NCI-H1694 (cell line): ENCODE results near the gene KMT2B.
A peak's percentile ranks its signal among the peaks of the same experiment; 100 is the strongest.
"Not testable (repeated sequence)": the region's sequence is repeated elsewhere in the genome, so short reads cannot be mapped to it uniquely, and the experiment has no call there.

Source experiments
- DNase-seq: peaks from one replicate; lab custom pipeline; 2025; lab: John Stamatoyannopoulos, UW

The KMT2B gene

GRCh38 chr19:35717665-35718344 lies at the start of gene KMT2B:
TSS of gene KMT2B (plus strand) at chr19:35718003. CDS start at chr19:35718019, 16 bp downstream.
- no peak for DNase-seq

- DNase-seq: no peak
These were observed 48.2 kb upstream of the KMT2B start for GRCh38 chr19:35669566-35669965.

GRCh38 chr19:35669974-35670373 lies 47.8 kb upstream of the KMT2B start:
- DNase-seq: no peak

- no peak for DNase-seq
These were observed 47.1 kb upstream of the KMT2B start for GRCh38 chr19:35670686-35671085.

GRCh38 chr19:35671818-35672217 lies 46.0 kb upstream of the KMT2B start:
- DNase-seq: no peak

GRCh38 chr19:35673121-35673804 lies 44.5 kb upstream of the KMT2B start:
- DNase-seq: no peak

GRCh38 chr19:35675589-35676140 lies 42.1 kb upstream of the KMT2B start:
- no peak for DNase-seq

GRCh38 chr19:35689836-35690235 lies 28.0 kb upstream of the KMT2B start:
- DNase-seq: no peak

GRCh38 chr19:35691106-35691505 lies 26.7 kb upstream of the KMT2B start:
- not testable (repeated sequence) for DNase-seq

- no peak for DNase-seq
These were observed 25.8 kb upstream of the KMT2B start for GRCh38 chr19:35692010-35692409.

- DNase-seq: no peak
These were observed 24.4 kb upstream of the KMT2B start for GRCh38 chr19:35693422-35693821.

GRCh38 chr19:35693835-35694599 lies 23.8 kb upstream of the KMT2B start:
- peak; percentile 86 for DNase-seq

- no peak for DNase-seq
These were observed 21.8 kb upstream of the KMT2B start for GRCh38 chr19:35695895-35696422.

GRCh38 chr19:35696835-35697234 lies 21.0 kb upstream of the KMT2B start:
- no peak for DNase-seq

GRCh38 chr19:35702223-35703012 lies 15.4 kb upstream of the KMT2B start:
- peak; percentile 98 for DNase-seq

GRCh38 chr19:35703343-35703742 lies 14.5 kb upstream of the KMT2B start:
- no peak for DNase-seq

GRCh38 chr19:35704218-35704617 lies 13.6 kb upstream of the KMT2B start, which contains the start of gene ZBTB32:
TSS of gene ZBTB32 (plus strand) at chr19:35704558. CDS start at chr19:35714627, 10,069 bp downstream.
- DNase-seq: no peak

- no peak for DNase-seq
These were observed 9.4 kb upstream of the KMT2B start for GRCh38 chr19:35708391-35708790.

- DNase-seq: no peak
These were observed 6.7 kb upstream of the KMT2B start for GRCh38 chr19:35710784-35711723.
